IgD-negative memory B cell (primary cell): Measurements from ENCODE around the gene FAM219B. TPM values are rescaled to one million over a fixed set of nuclear protein-coding genes. Genes with fewer than 3 reads are reported as not detected.

Source experiments
- H3K27ac Mint-ChIP-seq, 3 donors: one replicate each; pipeline ENCODE4 v1.8.0; 2020 to 2022; ENCODE audit warnings: mild to moderate bottlenecking in 3 of 3, mixed read lengths in 3 of 3, moderate library complexity in 1 of 3
- H3K27me3 Mint-ChIP-seq: one replicate; pipeline ENCODE4 v1.8.0; 2021; ENCODE audit warnings: mixed read lengths
- H3K36me3 Mint-ChIP-seq: one replicate; pipeline ENCODE4 v1.8.0; 2020; ENCODE audit warnings: mild to moderate bottlenecking, mixed read lengths
- H3K4me1 Mint-ChIP-seq, 3 donors: one replicate each; pipeline ENCODE4 v1.8.0; 2020 to 2022; ENCODE audit warnings: mixed read lengths in 3 of 3, mild to moderate bottlenecking in 1 of 3
- H3K4me3 Mint-ChIP-seq, 4 donors: one replicate each; pipeline ENCODE4 v1.8.0; 2020 to 2022; ENCODE audit warnings: mild to moderate bottlenecking in 4 of 4, mixed read lengths in 4 of 4, moderate library complexity in 3 of 4
- H3K9me3 Mint-ChIP-seq, 3 donors: one replicate each; pipeline ENCODE4 v1.8.0; 2020 to 2021; ENCODE audit warnings: mixed read lengths in 3 of 3, mild to moderate bottlenecking in 1 of 3
- polyA plus RNA-seq: library from polyadenylated mRNA; unstranded; fragments of 300-500 nt; fragmentation: Illumina TruSeq; gene quantifications from one replicate; pipeline ENCODE4 v1.2.3, GENCODE V29; 2021

The FAM219B gene
- polyA plus RNA-seq, 1 donor from 2014 or later = 42.7 TPM

- H3K36me3 Mint-ChIP-seq = peaks cover 2% of the 10 kb centered on the region
- H3K9me3 Mint-ChIP-seq = no peaks in the 10 kb centered on the region
- peaks cover 30 to 41% (median 37%) of the 10 kb centered on the region in 3 donors for H3K4me1 Mint-ChIP-seq
- H3K27me3 Mint-ChIP-seq = no peaks in the 10 kb centered on the region
- peak overlapping the region; percentile 33 to 95 (median 82) for H3K27ac Mint-ChIP-seq
- peak overlapping the region in 3 of 4 donors; percentile 7 to 90 (median 81) for H3K4me3 Mint-ChIP-seq
Measured at GRCh38 chr15:74857082-74857655, 49.5 kb downstream of the FAM219B start.

- Mint-ChIP-seq H3K9me3 (no peaks in the 10 kb centered on the region), H3K27ac (peak overlapping the region; percentile 33 to 95 (median 82)), H3K4me1 (peaks cover 30 to 41% (median 37%) of the 10 kb centered on the region in 3 donors), H3K36me3 (peaks cover 2% of the 10 kb centered on the region), H3K27me3 (no peaks in the 10 kb centered on the region), H3K4me3 (peak overlapping the region in 1 of 4 donors; percentile 7)
Measured at GRCh38 chr15:74856537-74856936, 50.1 kb downstream of the FAM219B start.

DNA sequence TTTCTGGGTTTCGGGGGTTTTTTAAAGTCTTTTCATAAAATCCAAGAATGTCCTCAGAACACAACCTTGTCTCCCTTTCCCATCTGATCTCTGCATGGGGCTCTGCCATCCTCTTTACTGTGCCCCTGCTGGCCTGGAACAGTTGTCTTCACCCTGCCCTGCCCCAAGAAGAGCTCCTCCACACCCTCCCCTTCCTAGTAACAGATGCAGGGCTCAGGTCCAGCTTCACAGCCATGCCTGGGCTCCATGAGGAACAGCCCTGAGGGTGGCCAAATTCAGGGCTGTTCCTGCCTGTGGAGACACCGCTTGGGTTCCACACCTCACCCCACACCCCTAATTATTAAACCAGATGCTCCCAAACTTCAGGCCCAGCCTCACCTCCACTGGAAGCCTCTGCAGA, 50.8 kb downstream of the FAM219B start:
- Mint-ChIP-seq H3K36me3 (peaks cover 2% of the 10 kb centered on the region), H3K4me3 (peak overlapping the region in 1 of 4 donors; percentile 28), H3K9me3 (no peaks in the 10 kb centered on the region), H3K27me3 (no peaks in the 10 kb centered on the region), H3K27ac (peak overlapping the region in 2 of 3 donors; percentile 42 to 59), H3K4me1 (peaks cover 30 to 39% (median 35%) of the 10 kb centered on the region in 3 donors)

- Mint-ChIP-seq H3K27me3 (no peaks in the 10 kb centered on the region), H3K9me3 (no peaks in the 10 kb centered on the region), H3K36me3 (peaks cover 2% of the 10 kb centered on the region), H3K27ac (peak overlapping the region in 1 of 3 donors; percentile 67), H3K4me1 (peaks cover 30 to 35% (median 31%) of the 10 kb centered on the region in 3 donors), H3K4me3 (peak overlapping the region in 1 of 4 donors; percentile 68)
Measured at GRCh38 chr15:74854453-74855022, 52.1 kb downstream of the FAM219B start.

DNA sequence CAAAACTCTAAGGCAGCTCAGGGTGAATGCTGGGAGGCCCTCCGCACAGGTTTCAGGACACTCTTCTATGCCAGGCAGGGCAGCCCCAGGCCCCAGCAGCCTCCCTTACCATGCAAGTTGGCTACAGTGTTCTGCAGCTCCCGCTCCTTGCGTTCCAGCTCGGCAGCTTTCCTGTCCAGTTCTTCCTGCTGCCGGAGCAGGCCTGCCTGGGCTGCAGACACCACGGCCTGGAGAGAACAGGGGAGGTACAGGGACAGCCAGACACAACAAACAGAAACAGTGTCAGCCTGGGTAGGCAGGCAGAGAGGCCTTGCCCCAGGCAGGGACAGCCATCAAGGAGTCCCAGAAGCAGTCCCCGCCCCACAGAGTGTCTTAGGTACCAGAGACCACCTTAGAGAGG, 54.7 kb downstream of the FAM219B start:
- no peak overlapping the region for H3K4me3 Mint-ChIP-seq
- no peaks in the 10 kb centered on the region for H3K27me3 Mint-ChIP-seq
- H3K27ac Mint-ChIP-seq = peak overlapping the region in 1 of 3 donors; percentile 77
- no peaks in the 10 kb centered on the region for H3K36me3 Mint-ChIP-seq
- H3K9me3 Mint-ChIP-seq = no peaks in the 10 kb centered on the region
- peaks cover 8 to 11% (median 10%) of the 10 kb centered on the region in 3 donors for H3K4me1 Mint-ChIP-seq

- Mint-ChIP-seq H3K4me3 (no peak overlapping the region), H3K27me3 (no peaks in the 10 kb centered on the region), H3K4me1 (peaks cover 3 to 7% (median 6%) of the 10 kb centered on the region in 3 donors), H3K36me3 (no peaks in the 10 kb centered on the region), H3K9me3 (no peaks in the 10 kb centered on the region), H3K27ac (no peak overlapping the region)
Measured at GRCh38 chr15:74850393-74850792, 56.3 kb downstream of the FAM219B start.

Other genes starting within 250 kb of the FAM219B start
- gene EDC3, start 210.8 kb downstream of the FAM219B start, polyA plus RNA-seq = 18.5 TPM
- gene CYP1A1, start 181.3 kb downstream of the FAM219B start, polyA plus RNA-seq = not detected
- not detected for gene CYP1A2, start 158.0 kb downstream of the FAM219B start, polyA plus RNA-seq
- gene CSK, start 124.8 kb downstream of the FAM219B start, polyA plus RNA-seq = 214 TPM
- not detected for gene LMAN1L, start 94.0 kb downstream of the FAM219B start, polyA plus RNA-seq
- not detected for gene CPLX3, start 80.2 kb downstream of the FAM219B start, polyA plus RNA-seq
- gene ULK3, start 63.7 kb downstream of the FAM219B start, polyA plus RNA-seq = 25.2 TPM
- gene SCAMP2, start 33.5 kb downstream of the FAM219B start, polyA plus RNA-seq = 157 TPM
- 43.0 TPM for gene MPI, start 16.8 kb downstream of the FAM219B start, polyA plus RNA-seq
- 325 TPM for gene COX5A, start 31.2 kb upstream of the FAM219B start, polyA plus RNA-seq
- gene RPP25, start 49.9 kb upstream of the FAM219B start, polyA plus RNA-seq = 4.9 TPM
- gene SCAMP5, start 88.7 kb upstream of the FAM219B start, polyA plus RNA-seq = 0.24 TPM
- gene PPCDC, start 116.7 kb upstream of the FAM219B start, polyA plus RNA-seq = 12.6 TPM